Mammary epithelial cell (primary cell): ENCODE measurements around the gene LRRC32.

Experiments used
- EZH2 ChIP-seq: IDR thresholded peaks from 2 replicates; pipeline ENCODE4 v1.6.1; 2012; ENCODE audit warnings: low read length, inconsistent platforms, borderline replicate concordance
- TF ChIP-seq, protein P1 (sequence below), 2 donors: IDR thresholded peaks in 1 of 2; conservative IDR thresholded peaks in 1 of 2; 2 replicates each; pipeline ENCODE4 v1.5.1; 2011 to 2012; ENCODE audit warnings: inconsistent platforms in 2 of 2, low read length in 2 of 2, mild to moderate bottlenecking in 2 of 2, control low read depth in 1 of 2, low read depth in 1 of 2; ENCODE audit not compliant: insufficient read depth in 1 of 2; ENCODE audit errors: extremely low read depth in 1 of 2

DNA sequence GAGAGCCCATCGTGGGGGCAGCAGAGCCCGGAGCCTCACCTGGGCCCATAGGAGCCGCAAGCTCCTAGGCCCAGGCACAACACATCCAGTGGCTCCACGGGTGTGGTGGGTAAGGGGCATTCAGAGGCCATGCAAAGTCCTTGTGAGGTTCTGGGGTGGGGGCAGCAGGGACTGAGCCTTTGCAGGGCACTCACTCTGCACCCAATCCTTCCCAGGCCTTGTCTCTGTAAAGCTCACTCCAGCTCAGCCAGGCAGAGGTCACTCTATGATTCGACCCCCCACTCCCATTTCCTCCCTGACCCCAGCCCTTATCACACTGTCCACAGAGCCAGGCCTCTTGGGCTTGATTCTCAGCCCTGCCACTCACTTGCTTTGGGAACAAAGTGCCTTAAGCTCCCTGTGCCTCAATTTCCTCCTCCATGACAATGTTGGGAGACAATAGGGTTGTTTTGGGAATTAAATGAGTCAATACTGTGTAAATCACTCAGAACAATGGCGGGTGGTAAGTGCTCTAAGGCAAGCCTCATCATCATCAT is 46.6 kb downstream of the LRRC32 start:
- TF ChIP-seq, protein P1, sequence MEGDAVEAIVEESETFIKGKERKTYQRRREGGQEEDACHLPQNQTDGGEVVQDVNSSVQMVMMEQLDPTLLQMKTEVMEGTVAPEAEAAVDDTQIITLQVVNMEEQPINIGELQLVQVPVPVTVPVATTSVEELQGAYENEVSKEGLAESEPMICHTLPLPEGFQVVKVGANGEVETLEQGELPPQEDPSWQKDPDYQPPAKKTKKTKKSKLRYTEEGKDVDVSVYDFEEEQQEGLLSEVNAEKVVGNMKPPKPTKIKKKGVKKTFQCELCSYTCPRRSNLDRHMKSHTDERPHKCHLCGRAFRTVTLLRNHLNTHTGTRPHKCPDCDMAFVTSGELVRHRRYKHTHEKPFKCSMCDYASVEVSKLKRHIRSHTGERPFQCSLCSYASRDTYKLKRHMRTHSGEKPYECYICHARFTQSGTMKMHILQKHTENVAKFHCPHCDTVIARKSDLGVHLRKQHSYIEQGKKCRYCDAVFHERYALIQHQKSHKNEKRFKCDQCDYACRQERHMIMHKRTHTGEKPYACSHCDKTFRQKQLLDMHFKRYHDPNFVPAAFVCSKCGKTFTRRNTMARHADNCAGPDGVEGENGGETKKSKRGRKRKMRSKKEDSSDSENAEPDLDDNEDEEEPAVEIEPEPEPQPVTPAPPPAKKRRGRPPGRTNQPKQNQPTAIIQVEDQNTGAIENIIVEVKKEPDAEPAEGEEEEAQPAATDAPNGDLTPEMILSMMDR (conservative IDR thresholded peaks at IDR 0.05 in 1 of 2, IDR thresholded peaks at IDR 0.05 in 1 of 2; ENCODE audit: extremely low read depth in 1 of 2, insufficient read depth in 1 of 2, low read depth in 1 of 2, low read length in 2 of 2): no peak
- no peak for TF ChIP-seq EZH2
